HL-60 (cell line): Measurements from ENCODE around the gene IL9.
A peak's percentile ranks its signal among the peaks of the same experiment; 100 is the strongest.

Experiments used
- DNase-seq, 2 experiments: peaks; one replicate each; pipeline ENCODE4 v3.0.0-alpha.2; 2010 to 2020; ENCODE audit warnings: low read depth in 1 of 2, low spot score in 1 of 2
- H3K27ac ChIP-seq: fragments of 250-450 bp; sonication (Bioruptor Pico); replicated peaks from 2 replicates; pipeline ENCODE4 v1.5.1; 2020; ENCODE audit warnings: mild to moderate bottlenecking, moderate library complexity
- H3K27me3 ChIP-seq: fragments of 250-450 bp; sonication (Bioruptor Pico); 2 replicates; pipeline ENCODE4 v1.5.1; 2021; ENCODE audit warnings: mild to moderate bottlenecking, moderate library complexity; ENCODE audit not compliant: insufficient read depth, poor library complexity, severe bottlenecking
- H3K4me3 ChIP-seq: replicated peaks from 2 replicates; pipeline ENCODE4 v1.5.1; 2011; ENCODE audit warnings: mild to moderate bottlenecking, control low read depth, low read length; ENCODE audit not compliant: insufficient read depth
- CTCF ChIP-seq: IDR thresholded peaks from one replicate; pipeline ENCODE4 v1.5.1; 2011; ENCODE audit warnings: low read length, control low read depth, inconsistent platforms; ENCODE audit not compliant: insufficient read depth
- GABPA ChIP-seq: IDR thresholded peaks from 2 replicates; pipeline ENCODE4 v1.6.1; 2012; ENCODE audit warnings: low read depth
- POLR2AphosphoS5 ChIP-seq: IDR thresholded peaks from 2 replicates; pipeline ENCODE4 v1.6.1; 2012; ENCODE audit warnings: low read depth
- SPI1 ChIP-seq: IDR thresholded peaks from 2 replicates; pipeline ENCODE4 v1.6.1; 2012; ENCODE audit warnings: low read depth, mild to moderate bottlenecking, borderline replicate concordance
- long read RNA-seq: library from polyadenylated mRNA; unstranded; transcript quantifications from one replicate; pipeline ENCODE4 v2.0.0, GENCODE V29; 2020
- TF ChIP-seq, protein P1 (sequence below): IDR thresholded peaks from 2 replicates; pipeline ENCODE4 v1.6.1; 2012; ENCODE audit warnings: low read depth; ENCODE audit not compliant: insufficient replicate concordance

IL9 gene
- long read RNA-seq: 0 reads

DNA sequence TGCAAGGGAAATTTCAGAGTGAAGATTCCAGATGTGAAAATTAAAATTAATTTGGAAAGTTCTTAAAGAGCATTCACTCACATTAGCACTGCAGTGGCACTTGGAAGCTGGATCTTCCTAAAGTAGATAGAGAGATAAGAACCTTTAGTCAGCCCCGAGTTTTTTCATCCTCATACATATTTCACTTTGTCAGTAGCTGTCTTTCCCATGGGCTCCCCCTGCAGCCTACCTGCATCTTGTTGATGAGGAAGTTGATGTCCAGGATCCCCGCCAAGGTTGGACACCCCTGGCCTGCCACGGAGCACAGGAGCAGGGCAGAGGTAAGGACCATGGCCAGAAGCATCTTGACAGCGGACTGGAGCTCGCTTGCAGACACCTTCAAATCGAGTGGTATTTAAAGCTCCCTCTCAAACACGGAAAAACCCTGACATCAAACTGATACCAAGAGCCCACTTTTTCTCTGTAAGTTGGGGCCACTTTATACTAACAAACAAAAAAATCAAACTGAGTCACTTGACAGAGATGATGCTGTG is at the start of gene IL9:
TSS of gene IL9 (minus strand) at position 368 of the 533 bp plus-strand sequence. CDS start at position 343, 25 bp downstream.
- TF ChIP-seq CTCF (no peak), POLR2AphosphoS5 (no peak), GABPA (no peak), SPI1 (no peak)
- TF ChIP-seq, protein P1, sequence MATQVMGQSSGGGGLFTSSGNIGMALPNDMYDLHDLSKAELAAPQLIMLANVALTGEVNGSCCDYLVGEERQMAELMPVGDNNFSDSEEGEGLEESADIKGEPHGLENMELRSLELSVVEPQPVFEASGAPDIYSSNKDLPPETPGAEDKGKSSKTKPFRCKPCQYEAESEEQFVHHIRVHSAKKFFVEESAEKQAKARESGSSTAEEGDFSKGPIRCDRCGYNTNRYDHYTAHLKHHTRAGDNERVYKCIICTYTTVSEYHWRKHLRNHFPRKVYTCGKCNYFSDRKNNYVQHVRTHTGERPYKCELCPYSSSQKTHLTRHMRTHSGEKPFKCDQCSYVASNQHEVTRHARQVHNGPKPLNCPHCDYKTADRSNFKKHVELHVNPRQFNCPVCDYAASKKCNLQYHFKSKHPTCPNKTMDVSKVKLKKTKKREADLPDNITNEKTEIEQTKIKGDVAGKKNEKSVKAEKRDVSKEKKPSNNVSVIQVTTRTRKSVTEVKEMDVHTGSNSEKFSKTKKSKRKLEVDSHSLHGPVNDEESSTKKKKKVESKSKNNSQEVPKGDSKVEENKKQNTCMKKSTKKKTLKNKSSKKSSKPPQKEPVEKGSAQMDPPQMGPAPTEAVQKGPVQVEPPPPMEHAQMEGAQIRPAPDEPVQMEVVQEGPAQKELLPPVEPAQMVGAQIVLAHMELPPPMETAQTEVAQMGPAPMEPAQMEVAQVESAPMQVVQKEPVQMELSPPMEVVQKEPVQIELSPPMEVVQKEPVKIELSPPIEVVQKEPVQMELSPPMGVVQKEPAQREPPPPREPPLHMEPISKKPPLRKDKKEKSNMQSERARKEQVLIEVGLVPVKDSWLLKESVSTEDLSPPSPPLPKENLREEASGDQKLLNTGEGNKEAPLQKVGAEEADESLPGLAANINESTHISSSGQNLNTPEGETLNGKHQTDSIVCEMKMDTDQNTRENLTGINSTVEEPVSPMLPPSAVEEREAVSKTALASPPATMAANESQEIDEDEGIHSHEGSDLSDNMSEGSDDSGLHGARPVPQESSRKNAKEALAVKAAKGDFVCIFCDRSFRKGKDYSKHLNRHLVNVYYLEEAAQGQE: no peak
- DNase-seq: no peak
- no peak within 1 kb of the TSS for H3K27ac ChIP-seq
- no peaks in the 10 kb centered on the region for H3K27me3 ChIP-seq
- no peak within 1 kb of the TSS for H3K4me3 ChIP-seq

GRCh38 chr5:135944967-135945560 is 49.4 kb upstream of the IL9 start:
- peak; percentile 11 to 28 for DNase-seq
- H3K4me3 ChIP-seq: no peak overlapping the region
- no peak overlapping the region for H3K27ac ChIP-seq
- TF ChIP-seq GABPA (no peak), CTCF (peak; percentile 19), SPI1 (no peak)
- no peaks in the 10 kb centered on the region for H3K27me3 ChIP-seq

GRCh38 chr5:135944564-135944963 is 48.9 kb upstream of the IL9 start:
- no peak overlapping the region for H3K4me3 ChIP-seq
- no peak for DNase-seq
- TF ChIP-seq SPI1 (no peak), POLR2AphosphoS5 (no peak), CTCF (no peak), GABPA (no peak)
- TF ChIP-seq, protein P1: no peak
- no peak overlapping the region for H3K27ac ChIP-seq
- H3K27me3 ChIP-seq: no peaks in the 10 kb centered on the region
